Measurements from ENCODE around the gene PPP2R3A. TPM values are rescaled to one million over a fixed set of nuclear protein-coding genes. Genes with fewer than 3 reads are reported as not detected.
A peak's percentile ranks its signal among the peaks of the same experiment; 100 is the strongest.

Gene PPP2R3A
- total RNA-seq, 1 donor from 2014 or later, result 19.2 TPM

GRCh38 chr3:135964160-135964955, 1.2 kb upstream of the PPP2R3A start:
- no peak for TF ChIP-seq CTCF (IDR thresholded peaks at IDR 0.05)
- peaks cover 23% of the 10 kb centered on the region for H3K4me1 Mint-ChIP-seq (ENCODE audit: unreplicated experiment)
- no peak for DNase-seq (ENCODE audit: extremely low spot score, unreplicated experiment)
- H3K27me3 Mint-ChIP-seq (ENCODE audit: unreplicated experiment), result no peaks in the 10 kb centered on the region
- H3K9me3 Mint-ChIP-seq (ENCODE audit: unreplicated experiment), result peaks cover 11% of the 10 kb centered on the region
- no peak overlapping the region for H3K27ac Mint-ChIP-seq (ENCODE audit: unreplicated experiment)
- H3K36me3 Mint-ChIP-seq (ENCODE audit: unreplicated experiment), result peaks cover 3% of the 10 kb centered on the region
- H3K4me3 Mint-ChIP-seq (ENCODE audit: unreplicated experiment), result peak overlapping the region; percentile 74

- Mint-ChIP-seq H3K36me3 (ENCODE audit: unreplicated experiment) (peaks cover 3% of the 10 kb centered on the region), H3K4me3 (ENCODE audit: unreplicated experiment) (peak overlapping the region; percentile 74), H3K9me3 (ENCODE audit: unreplicated experiment) (peaks cover 7% of the 10 kb centered on the region), H3K27ac (ENCODE audit: unreplicated experiment) (peak overlapping the region; percentile 77), H3K4me1 (ENCODE audit: unreplicated experiment) (peaks cover 23% of the 10 kb centered on the region), H3K27me3 (ENCODE audit: unreplicated experiment) (no peaks in the 10 kb centered on the region)
- TF ChIP-seq CTCF (IDR thresholded peaks at IDR 0.05), result no peak
- DNase-seq (ENCODE audit: extremely low spot score, unreplicated experiment), result no peak
Measured at GRCh38 chr3:135965129-135965505, 411 bp upstream of the PPP2R3A start.

GRCh38 chr3:135966271-135966961, 888 bp downstream of the PPP2R3A start:
- H3K27me3 Mint-ChIP-seq (ENCODE audit: unreplicated experiment), result no peaks in the 10 kb centered on the region
- TF ChIP-seq CTCF (IDR thresholded peaks at IDR 0.05), result peak; percentile 24
- peaks cover 6% of the 10 kb centered on the region for H3K9me3 Mint-ChIP-seq (ENCODE audit: unreplicated experiment)
- peak overlapping the region; percentile 85 for H3K4me3 Mint-ChIP-seq (ENCODE audit: unreplicated experiment)
- peaks cover 26% of the 10 kb centered on the region for H3K4me1 Mint-ChIP-seq (ENCODE audit: unreplicated experiment)
- H3K27ac Mint-ChIP-seq (ENCODE audit: unreplicated experiment), result peak overlapping the region; percentile 87
- peaks cover 3% of the 10 kb centered on the region for H3K36me3 Mint-ChIP-seq (ENCODE audit: unreplicated experiment)
- DNase-seq (ENCODE audit: extremely low spot score, unreplicated experiment), result no peak

GRCh38 chr3:135966962-135967274, 1.4 kb downstream of the PPP2R3A start:
- H3K36me3 Mint-ChIP-seq (ENCODE audit: unreplicated experiment), result peaks cover 3% of the 10 kb centered on the region
- H3K4me1 Mint-ChIP-seq (ENCODE audit: unreplicated experiment), result peaks cover 26% of the 10 kb centered on the region
- peaks cover 6% of the 10 kb centered on the region for H3K9me3 Mint-ChIP-seq (ENCODE audit: unreplicated experiment)
- H3K4me3 Mint-ChIP-seq (ENCODE audit: unreplicated experiment), result peak overlapping the region; percentile 85
- peak overlapping the region; percentile 87 for H3K27ac Mint-ChIP-seq (ENCODE audit: unreplicated experiment)
- H3K27me3 Mint-ChIP-seq (ENCODE audit: unreplicated experiment), result no peaks in the 10 kb centered on the region
- no peak for DNase-seq (ENCODE audit: extremely low spot score, unreplicated experiment)
- no peak for TF ChIP-seq CTCF (IDR thresholded peaks at IDR 0.05)

- H3K4me1 Mint-ChIP-seq (ENCODE audit: unreplicated experiment), result peaks cover 26% of the 10 kb centered on the region
- H3K4me3 Mint-ChIP-seq (ENCODE audit: unreplicated experiment), result no peak overlapping the region
- H3K27ac Mint-ChIP-seq (ENCODE audit: unreplicated experiment), result no peak overlapping the region
Measured at GRCh38 chr3:135967867-135968266, 2.3 kb downstream of the PPP2R3A start.

More at GRCh38 chr3:135967867-135968266, 2.3 kb downstream of the PPP2R3A start:
- no peak for TF ChIP-seq CTCF (IDR thresholded peaks at IDR 0.05)
- peaks cover 3% of the 10 kb centered on the region for H3K36me3 Mint-ChIP-seq (ENCODE audit: unreplicated experiment)
- H3K27me3 Mint-ChIP-seq (ENCODE audit: unreplicated experiment), result no peaks in the 10 kb centered on the region
- H3K9me3 Mint-ChIP-seq (ENCODE audit: unreplicated experiment), result peaks cover 6% of the 10 kb centered on the region
- DNase-seq (ENCODE audit: extremely low spot score, unreplicated experiment), result no peak

Data from osteocyte (in vitro differentiated cells).